Measurements from ENCODE around the gene ABHD4. TPM values are rescaled to one million over a fixed set of nuclear protein-coding genes. Genes with fewer than 3 reads are reported as not detected.
"Not testable (repeated sequence)": the region's sequence is repeated elsewhere in the genome, so short reads cannot be mapped to it uniquely, and the experiment has no call there.

ABHD4 gene
- total RNA-seq, 1 experiment from 2014 or later: 39.3 TPM

DNA sequence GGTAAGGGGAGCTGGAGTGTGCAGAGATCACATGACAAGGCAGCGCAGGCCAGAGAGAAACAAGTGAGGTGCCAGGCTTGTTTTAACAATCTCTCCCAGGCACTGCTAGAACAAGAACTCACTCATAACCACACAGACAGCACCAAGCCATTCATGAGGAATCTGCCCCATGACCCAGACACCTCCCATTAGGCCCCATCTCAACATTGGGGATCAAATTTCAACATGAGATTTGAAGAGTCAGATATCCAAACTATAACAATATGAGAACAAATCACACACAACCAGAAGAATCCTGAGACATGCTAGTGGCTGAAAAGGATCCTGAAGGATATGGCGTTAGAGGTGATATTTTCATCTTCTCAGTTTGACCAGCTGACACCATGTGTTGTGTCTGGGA lies 24.2 kb downstream of the ABHD4 start:
- no peak for DNase-seq (ENCODE audit: extremely low read depth, low read depth)

GRCh38 chr14:22623047-22623446 lies 24.9 kb downstream of the ABHD4 start:
- DNase-seq (ENCODE audit: extremely low read depth, low read depth): no peak

DNA sequence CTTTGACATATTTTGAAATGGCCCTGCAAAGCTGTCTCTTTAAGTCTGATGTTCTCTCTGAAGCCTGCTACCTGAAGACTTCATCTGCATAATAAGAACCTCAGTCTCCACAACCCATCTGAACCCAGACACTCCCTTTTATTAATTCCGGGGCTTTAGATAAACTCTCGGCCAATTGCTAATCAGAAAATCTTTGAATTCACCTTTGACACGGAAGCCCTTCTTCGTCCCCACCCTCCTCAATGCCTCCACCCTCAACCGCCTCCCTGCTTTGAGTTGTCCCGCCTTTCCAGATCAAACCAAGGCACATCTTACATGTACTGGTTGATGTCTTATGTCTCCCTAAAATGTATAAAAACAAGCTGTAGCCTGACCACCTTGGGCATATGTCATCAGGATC lies 28.5 kb downstream of the ABHD4 start:
- DNase-seq (ENCODE audit: extremely low read depth, low read depth): no peak

DNA sequence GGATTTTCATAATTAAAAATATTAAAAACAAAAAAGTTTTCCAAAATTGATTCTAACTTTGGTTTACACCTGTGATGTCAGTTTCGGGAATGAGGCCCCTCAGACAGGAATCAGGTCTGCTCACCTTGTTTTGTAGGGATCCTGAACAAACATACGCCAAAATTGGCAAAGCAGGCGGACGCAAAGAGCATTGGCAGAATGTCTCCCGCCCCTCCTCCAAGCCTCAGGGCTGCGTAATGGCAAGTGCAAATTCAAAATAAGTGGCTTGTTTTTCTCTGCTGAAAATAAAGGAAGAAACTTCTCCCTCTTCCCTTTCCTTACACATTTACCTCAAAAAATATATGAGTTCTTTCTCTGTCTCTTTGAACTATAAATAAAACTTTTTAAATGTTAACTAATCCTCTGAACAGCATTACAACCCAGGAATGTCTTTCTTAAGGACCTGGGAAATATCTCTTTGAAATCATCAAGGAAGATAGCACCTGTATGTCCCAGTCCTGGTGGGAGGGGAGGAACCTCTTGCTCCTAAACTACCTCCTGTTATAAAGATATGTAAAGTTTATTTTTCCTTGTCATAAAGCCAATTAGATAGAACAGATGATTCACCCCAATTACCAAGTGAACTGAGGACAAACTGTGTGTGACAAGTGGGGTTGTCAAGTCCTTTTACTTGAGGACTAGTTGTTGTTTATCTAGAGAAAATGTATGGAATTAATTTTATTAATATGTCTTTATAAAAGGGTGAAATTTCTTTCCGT lies 29.6 kb downstream of the ABHD4 start:
- DNase-seq (ENCODE audit: extremely low read depth, low read depth): no peak

GRCh38 chr14:22629361-22629760 lies 31.3 kb downstream of the ABHD4 start:
- no peak for DNase-seq (ENCODE audit: extremely low read depth, low read depth)

GRCh38 chr14:22630066-22630465 lies 32.0 kb downstream of the ABHD4 start:
- DNase-seq (ENCODE audit: extremely low read depth, low read depth): no peak

DNA sequence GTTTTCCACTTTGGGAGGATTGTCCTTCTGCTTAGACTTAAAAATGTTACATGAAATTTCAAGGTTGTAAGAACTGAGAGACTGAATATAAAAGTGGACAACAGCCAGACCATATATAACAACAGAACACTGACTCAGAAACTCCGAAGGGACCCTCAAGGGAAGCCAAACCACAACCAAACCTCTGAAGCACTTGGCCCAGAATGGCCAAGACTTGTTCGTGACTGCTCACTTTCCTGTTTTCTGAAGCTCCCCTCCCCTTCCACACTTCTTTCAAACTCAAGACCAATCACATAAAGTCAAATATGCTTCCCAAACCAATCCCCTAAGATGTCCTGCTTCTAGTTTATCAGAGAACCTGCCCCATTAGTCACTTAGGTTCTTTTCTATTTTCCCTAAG lies 32.4 kb downstream of the ABHD4 start:
- no peak for DNase-seq (ENCODE audit: extremely low read depth, low read depth)

DNA sequence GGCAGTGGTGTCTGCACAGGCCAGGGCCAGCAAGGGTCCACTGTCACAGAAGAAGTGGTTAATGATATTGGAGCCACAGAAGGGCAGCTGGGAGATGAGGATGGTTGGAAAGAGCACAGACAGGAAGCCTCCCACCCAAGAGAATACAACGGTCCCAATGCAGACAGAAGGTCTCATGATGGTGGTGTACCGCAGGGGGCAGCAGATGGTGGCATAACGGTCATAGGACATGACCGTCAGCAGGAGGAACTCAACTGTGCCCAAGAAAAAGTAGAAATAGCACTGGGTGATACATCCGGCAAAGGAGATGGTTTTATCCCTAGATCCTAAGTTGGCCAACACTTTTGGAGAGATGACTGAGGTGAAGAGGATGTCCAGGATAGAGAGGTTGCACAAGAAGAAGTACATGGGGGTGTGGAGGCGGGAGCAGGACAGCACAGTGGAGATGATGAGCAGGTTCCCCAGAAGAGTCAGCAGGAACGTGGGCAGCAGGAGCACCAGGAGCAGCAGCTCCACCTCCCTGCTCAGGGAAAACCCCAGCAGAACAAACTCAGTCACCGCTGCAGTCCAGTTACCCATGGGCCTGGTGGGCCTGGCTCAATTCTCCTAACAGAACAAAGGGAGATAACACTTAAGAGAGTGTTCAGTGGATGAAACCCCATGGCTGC lies 36.3 kb downstream of the ABHD4 start:
- no peak for DNase-seq (ENCODE audit: extremely low read depth, low read depth)

- DNase-seq (ENCODE audit: extremely low read depth, low read depth): not testable (repeated sequence)
Measured at GRCh38 chr14:22635980-22636379, 37.9 kb downstream of the ABHD4 start.

GRCh38 chr14:22640192-22640591 lies 42.1 kb downstream of the ABHD4 start:
- DNase-seq (ENCODE audit: extremely low read depth, low read depth): no peak

DNA sequence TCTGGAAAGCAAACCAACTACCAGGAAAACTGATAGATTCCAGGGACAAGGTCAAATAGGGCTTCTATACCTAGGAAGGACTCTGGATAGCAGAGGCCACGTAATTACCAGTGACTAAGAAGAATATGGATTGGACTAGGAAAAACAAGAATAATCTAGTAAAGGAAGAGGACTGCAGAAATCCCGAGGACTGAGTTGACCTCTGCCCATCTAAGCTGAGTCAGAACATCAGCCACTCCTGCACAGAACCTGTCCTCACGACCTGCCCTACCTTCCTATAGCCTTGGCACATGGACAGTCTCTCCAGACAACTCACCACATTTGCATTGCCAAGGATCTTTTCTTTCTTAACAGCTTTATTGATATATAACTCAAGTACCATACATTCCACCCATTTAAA lies 43.7 kb downstream of the ABHD4 start:
- no peak for DNase-seq (ENCODE audit: extremely low read depth, low read depth)

DNA sequence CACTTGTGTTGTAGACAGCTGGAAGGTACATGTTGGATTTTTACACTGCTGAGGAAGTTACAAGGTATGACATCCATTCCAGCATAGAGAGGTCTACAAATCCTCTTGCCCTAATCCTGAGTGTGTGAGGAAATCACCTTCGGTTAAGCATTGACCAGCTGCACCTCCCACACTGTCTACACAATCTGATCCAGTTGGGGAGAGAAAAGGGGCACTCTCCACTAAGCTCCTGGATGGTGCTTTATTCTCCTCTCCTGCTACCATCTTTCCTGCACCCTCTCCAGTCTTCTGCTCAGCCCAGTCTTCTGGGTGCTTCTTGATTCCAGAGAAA lies 46.2 kb downstream of the ABHD4 start, which contains the start of gene OR6J1:
Gene OR6J1, minus strand, starts transcription at position 48 of the 331 bp plus-strand sequence. CDS start 9,541 bp downstream, outside the sequence.
- no peak for DNase-seq (ENCODE audit: extremely low read depth, low read depth)

DNA sequence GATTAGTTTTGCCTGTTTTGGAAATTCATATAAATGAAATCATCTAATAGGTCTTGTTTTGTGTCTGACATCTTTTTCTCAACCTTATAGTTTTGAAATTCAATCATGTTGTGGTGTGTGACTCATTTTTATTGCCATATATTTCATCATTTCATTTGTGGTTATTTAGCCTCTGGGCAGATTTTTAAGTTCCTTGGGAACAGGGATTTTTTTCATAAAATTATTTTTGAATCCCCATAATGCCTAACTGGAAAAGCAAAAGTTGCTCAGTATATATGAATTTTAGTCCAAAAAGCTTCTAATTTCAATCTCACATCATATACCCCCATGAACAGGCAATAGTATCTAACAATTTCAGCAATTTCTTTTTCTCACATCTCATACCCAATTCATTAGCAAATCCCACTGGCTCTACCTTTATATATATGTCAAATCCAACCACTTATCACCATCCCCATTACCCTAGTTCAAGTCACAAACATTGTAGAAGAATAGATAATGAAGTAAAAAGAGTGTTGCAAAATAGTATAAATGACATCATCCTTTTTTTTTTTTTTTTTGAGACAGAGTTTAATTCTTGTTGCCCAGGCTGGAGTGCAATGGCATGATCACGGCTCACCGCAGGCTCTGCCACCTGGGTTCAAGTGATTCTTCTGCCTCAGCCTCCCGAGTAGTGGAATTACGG lies 48.6 kb downstream of the ABHD4 start:
- peak; percentile 66 for DNase-seq (ENCODE audit: extremely low read depth, low read depth)

GRCh38 chr14:22648506-22648905 lies 50.4 kb downstream of the ABHD4 start:
- no peak for DNase-seq (ENCODE audit: extremely low read depth, low read depth)

DNA sequence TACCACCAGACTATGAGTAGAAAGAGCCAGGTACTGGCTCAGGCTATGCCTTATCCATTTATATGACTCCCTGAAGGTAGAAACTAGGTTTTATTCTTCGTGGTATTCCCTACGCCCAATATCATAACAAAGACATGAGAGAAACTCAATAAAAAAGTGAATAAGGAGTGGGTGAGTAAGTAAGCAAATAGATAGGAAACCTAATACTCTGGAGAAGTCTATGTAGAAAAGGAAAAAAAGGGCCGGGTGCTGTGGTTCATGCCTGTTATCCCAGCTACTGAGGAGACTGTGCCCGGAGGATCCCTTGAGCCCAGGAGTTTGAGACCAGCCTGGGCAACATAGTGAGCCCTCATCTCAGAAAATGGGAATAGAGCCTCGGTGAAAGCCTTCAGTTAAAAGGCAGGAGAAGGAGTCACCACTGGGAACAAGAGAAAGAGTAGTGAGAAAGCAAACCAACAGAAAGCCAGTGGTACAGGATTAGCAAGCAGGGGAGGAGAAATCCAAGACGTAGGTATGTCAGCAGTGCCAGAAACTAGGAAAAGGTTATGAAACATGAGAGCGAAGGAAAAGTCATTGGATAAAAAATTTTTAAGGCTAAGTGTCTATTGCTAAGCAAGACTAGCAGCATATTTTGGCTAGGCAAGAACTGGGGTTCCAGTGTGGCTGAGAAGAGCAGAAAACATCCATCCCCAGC lies 52.1 kb downstream of the ABHD4 start:
- no peak for DNase-seq (ENCODE audit: extremely low read depth, low read depth)

DNA sequence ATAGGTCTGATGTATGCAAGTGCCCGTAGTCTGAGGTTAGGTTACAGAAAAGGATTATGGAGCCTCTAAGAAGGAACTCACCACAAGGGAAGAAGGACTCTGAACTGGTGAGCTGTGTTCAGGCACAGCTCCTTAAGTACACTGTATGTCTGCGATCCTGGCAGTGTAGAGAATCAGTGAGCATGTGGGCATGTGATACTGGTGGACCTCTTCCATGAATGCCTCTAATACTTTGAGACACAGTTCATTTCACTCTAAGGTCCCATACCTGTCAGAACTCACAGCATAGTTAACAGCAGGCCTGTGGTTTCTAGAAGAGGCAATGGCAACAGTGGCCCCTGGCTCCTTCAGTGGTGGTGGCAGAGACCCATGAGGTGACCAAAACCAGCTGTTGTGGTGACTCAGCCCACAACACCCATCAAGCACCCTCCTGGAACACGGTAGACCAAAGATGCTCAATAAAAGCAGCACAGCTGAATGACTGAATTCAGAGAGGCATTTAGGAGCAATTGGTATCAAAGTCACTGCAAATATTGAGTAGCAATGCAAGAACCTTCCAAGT lies 52.9 kb downstream of the ABHD4 start:
- peak; percentile 77 for DNase-seq (ENCODE audit: extremely low read depth, low read depth)

DNA sequence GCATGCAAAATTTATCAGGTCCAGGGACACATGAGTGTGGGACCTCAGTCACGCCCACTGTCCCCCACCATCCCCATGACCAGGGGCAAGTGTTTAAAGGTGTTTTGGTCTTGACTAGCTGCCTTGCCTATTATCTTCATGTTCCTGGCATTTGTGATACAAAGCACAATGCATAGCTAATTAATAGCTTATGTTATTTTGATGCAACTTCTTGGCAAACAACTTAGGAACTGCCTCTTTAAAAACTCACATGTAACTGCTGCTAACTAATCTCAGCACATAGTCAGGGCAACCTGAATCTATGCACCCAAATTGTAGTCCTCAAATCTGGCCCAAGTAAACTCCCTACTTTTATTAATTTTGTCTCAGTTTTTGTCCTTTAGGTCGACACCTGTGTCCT lies 53.5 kb downstream of the ABHD4 start:
- no peak for DNase-seq (ENCODE audit: extremely low read depth, low read depth)

GRCh38 chr14:22653012-22653621 lies 55.0 kb downstream of the ABHD4 start:
- DNase-seq (ENCODE audit: extremely low read depth, low read depth): peak; percentile 76

GRCh38 chr14:22656226-22656625 lies 58.1 kb downstream of the ABHD4 start:
- DNase-seq (ENCODE audit: extremely low read depth, low read depth): no peak

- DNase-seq (ENCODE audit: extremely low read depth, low read depth): no peak
Measured at GRCh38 chr14:22656945-22657731, 59.0 kb downstream of the ABHD4 start.
